ENCODE measurements around the gene EDC3. TPM values are rescaled to one million over a fixed set of nuclear protein-coding genes. Genes with fewer than 3 reads are reported as not detected.

EDC3 gene
- total and polyA plus RNA-seq, 11 donors = 7.3 to 23.0 (median 16.5) TPM

GRCh38 chr15:74614744-74615507, 80.9 kb downstream of the EDC3 start:
- peak overlapping the region; percentile 92 to 100 (median 97) for H3K27ac ChIP-seq
- TF ChIP-seq POLR2A (IDR thresholded peaks at IDR 0.05) = peak in 1 of 2 donors; percentile 15
- no peak for TF ChIP-seq CTCF (IDR thresholded peaks at IDR 0.05)
- WGBS, 4 donors = 0 to 1% (median 0%) methylated on average over 32 to 76 of the region's 76 CpGs
- H3K27me3 ChIP-seq = no peaks in the 10 kb centered on the region
- DNase-seq = peak; percentile 88 to 93 (median 90)
- peak overlapping the region; percentile 68 to 100 (median 92) for H3K4me3 ChIP-seq
- intact Hi-C loops (cut with DNase I) = loop anchor here (1.0 to 10.0 kb wide), 9 partner anchors 16 to 227 kb away; partner anchors contain the start of genes UBL7 (in 7 of the 10), ARID3B (in 6 of the 10) and ULK3 (in 1 of the 10)
- H3K4me1 ChIP-seq = peaks cover 3 to 70% (median 43%) of the 10 kb centered on the region in 12 donors
- no peaks in the 10 kb centered on the region for H3K9me3 ChIP-seq
- ATAC-seq = peak; percentile 47 to 77 (median 66)
- peaks cover 0 to 27% (median 10%) of the 10 kb centered on the region in 9 donors for H3K36me3 ChIP-seq

- Histone ChIP-seq H3K4me1 (peaks cover 3 to 68% (median 46%) of the 10 kb centered on the region in 12 donors), H3K36me3 (peaks cover 0 to 19% (median 2%) of the 10 kb centered on the region in 9 donors), H3K27ac (peak overlapping the region; percentile 92 to 100 (median 97)), H3K9me3 (no peaks in the 10 kb centered on the region), H3K4me3 (peak overlapping the region; percentile 68 to 100 (median 92)), H3K27me3 (no peaks in the 10 kb centered on the region)
- TF ChIP-seq CTCF (IDR thresholded peaks at IDR 0.05) (no peak), POLR2A (IDR thresholded peaks at IDR 0.05) (peak in 1 of 2 donors; percentile 53)
- ATAC-seq = no peak
- WGBS, 4 donors = 33 to 57% (median 42%) methylated on average over 24 to 38 of the region's 38 CpGs
- intact Hi-C loops (cut with DNase I) = loop anchor here in 8 of 10 donors (2.0 to 10.0 kb wide), 6 partner anchors 15 to 149 kb away; partner anchors contain the start of genes ARID3B (in 3 of the 8) and UBL7 (in 3 of the 8)
- DNase-seq = no peak
Measured at GRCh38 chr15:74613953-74614743, 81.7 kb downstream of the EDC3 start.

- no peak for TF ChIP-seq CTCF (IDR thresholded peaks at IDR 0.05)
- no peak for TF ChIP-seq POLR2A (IDR thresholded peaks at IDR 0.05)
- Histone ChIP-seq H3K4me3 (no peak overlapping the region), H3K36me3 (peaks cover 0 to 11% (median 0%) of the 10 kb centered on the region in 9 donors), H3K27ac (peak overlapping the region in 2 of 12 donors; percentile 97 to 99), H3K4me1 (peaks cover 3 to 60% (median 37%) of the 10 kb centered on the region in 12 donors), H3K27me3 (no peaks in the 10 kb centered on the region), H3K9me3 (no peaks in the 10 kb centered on the region)
- ATAC-seq (no peak), DNase-seq (peak in 1 of 5 donors; percentile 12)
- intact Hi-C loops (cut with DNase I) = loop anchor here in 7 of 10 donors (2.0 to 10.0 kb wide), 4 partner anchors 66 to 149 kb away; partner anchors contain the start of genes UBL7 (in 3 of the 7) and ARID3B (in 1 of the 7)
- 62 to 79% (median 63%) methylated on average over 6 of the region's 6 CpGs for WGBS, 4 donors
Measured at GRCh38 chr15:74613089-74613952, 82.5 kb downstream of the EDC3 start.

Data from heart left ventricle (tissue), 16 donors.